PC-9 (cell line): ENCODE data around the gene HDDC3. TPM values are rescaled to one million over a fixed set of nuclear protein-coding genes. Genes with fewer than 3 reads are reported as not detected.

Source experiments
- BruUV-seq: library from RNA; stranded (reverse); fragments of 400-500 nt; replicated peaks from 2 replicates; lab custom pipeline; 2021; lab: Mats Ljungman, UMichigan
- CTCF ChIA-PET: fragments of 300-600 bp; sonication (Branson Sonifier 250); formaldehyde crosslinking; loops from one replicate; lab custom pipeline; 2022; ENCODE audit warnings: antibody characterized with exemption; lab: Charles Lee
- POLR2A ChIA-PET: fragments of 300-600 bp; sonication (Branson Sonifier 250); formaldehyde crosslinking; loops from one replicate; lab custom pipeline; 2022; ENCODE audit warnings: antibody characterized with exemption; ENCODE audit not compliant: unreplicated experiment; lab: Charles Lee
- DNase-seq, 2 experiments: peaks; one replicate each; pipeline versions ENCODE4 v3.0.0 to v3.0.0-alpha.2; 2015 to 2022; ENCODE audit warnings: mixed read lengths in 1 of 2
- H2AFZ ChIP-seq: fragments of 200-600 bp; sonication (generic); 2 replicates; pipeline ENCODE4 v1.8.1; 2017; ENCODE audit warnings: antibody characterized with exemption
- H3F3A ChIP-seq: fragments of 200-600 bp; sonication (generic); 2 replicates; pipeline ENCODE4 v1.8.1; 2017; ENCODE audit warnings: antibody characterized with exemption, mild to moderate bottlenecking, low read depth; ENCODE audit not compliant: insufficient read depth
- H3K27ac ChIP-seq: fragments of 200-600 bp; sonication (generic); 2 replicates; pipeline ENCODE4 v1.6.1; 2016; ENCODE audit warnings: mixed run types
- H3K27me3 ChIP-seq: fragments of 200-600 bp; sonication (generic); 2 replicates; pipeline ENCODE4 v1.6.1; 2016; ENCODE audit warnings: low read depth, mixed run types; ENCODE audit not compliant: insufficient read depth
- H3K36me3 ChIP-seq: fragments of 200-600 bp; sonication (generic); 2 replicates; pipeline ENCODE4 v1.6.1; 2016; ENCODE audit warnings: low read depth, mixed run types
- H3K4me1 ChIP-seq: fragments of 200-600 bp; sonication (generic); replicated peaks from 2 replicates; pipeline ENCODE4 v1.6.1; 2016; ENCODE audit warnings: mixed run types; ENCODE audit not compliant: insufficient read depth
- H3K4me2 ChIP-seq: fragments of 200-600 bp; sonication (generic); 2 replicates; pipeline ENCODE4 v1.6.1; 2017; ENCODE audit warnings: mixed run types
- H3K4me3 ChIP-seq: fragments of 200-600 bp; sonication (generic); 2 replicates; pipeline ENCODE4 v1.6.1; 2016; ENCODE audit warnings: mixed run types
- H3K79me2 ChIP-seq: fragments of 200-600 bp; sonication (generic); 2 replicates; pipeline ENCODE4 v1.6.1; 2017; ENCODE audit warnings: low read depth, mixed run types
- H3K9me2 ChIP-seq: fragments of 200-600 bp; sonication (generic); 2 replicates; pipeline ENCODE4 v1.8.1; 2017; ENCODE audit warnings: mild to moderate bottlenecking; ENCODE audit not compliant: insufficient read depth
- H3K9me3 ChIP-seq: fragments of 200-600 bp; sonication (generic); 2 replicates; pipeline ENCODE4 v1.8.1; 2016; ENCODE audit warnings: low read depth; ENCODE audit not compliant: insufficient read depth
- H4K20me1 ChIP-seq: fragments of 200-600 bp; sonication (generic); 2 replicates; pipeline ENCODE4 v1.8.1; 2017; ENCODE audit not compliant: insufficient read depth
- CTCF ChIP-seq: fragments of 200-600 bp; sonication (generic); conservative IDR thresholded peaks from 2 replicates; pipeline ENCODE4 v1.6.1; 2017; ENCODE audit warnings: mixed run types, antibody characterized with exemption, mild to moderate bottlenecking, moderate library complexity
- EZH2 ChIP-seq: fragments of 200-600 bp; sonication (generic); IDR thresholded peaks from 2 replicates; pipeline ENCODE4 v1.8.0; 2017; ENCODE audit warnings: antibody characterized with exemption, low read depth
- intact Hi-C: fragments of 100-400 bp; cut with micrococcal nuclease; formaldehyde crosslinking; loops from one replicate; pipeline ENCODE4 v1.10.0; 2022; ENCODE audit not compliant: unreplicated experiment
- total RNA-seq: library from RNA; stranded (reverse); gene quantifications from 2 replicates; pipeline ENCODE4 v1.2.3, GENCODE V29; 2021

HDDC3 gene
- total RNA-seq, 1 experiment from 2014 or later = 18.1 TPM

- intact Hi-C loops = no loop called here
- H3K9me3 ChIP-seq = no peaks in the 10 kb centered on the region
- H3K4me1 ChIP-seq = peaks cover 6% of the 10 kb centered on the region; the same call in 1 of the 2 replicates
- BruUV-seq = no TSS peak
- H3K4me2 ChIP-seq = no peak overlapping the region
- no peak overlapping the region for H2AFZ ChIP-seq
- no peak overlapping the region for H3K4me3 ChIP-seq
- H3K27me3 ChIP-seq = no peaks in the 10 kb centered on the region
- ChIA-PET CTCF (no interaction called here), POLR2A (no interaction called here)
- H3K9me2 ChIP-seq = no peaks in the 10 kb centered on the region
- no peak for DNase-seq
- peaks cover under 1% of the 10 kb centered on the region; the same call in 1 of the 2 replicates for H3K36me3 ChIP-seq
- H3K27ac ChIP-seq = no peak overlapping the region
- TF ChIP-seq CTCF (no peak), EZH2 (no peak)
- H4K20me1 ChIP-seq = no peaks in the 10 kb centered on the region
- no peaks in the 10 kb centered on the region for H3K79me2 ChIP-seq
- H3F3A ChIP-seq = no peaks in the 10 kb centered on the region
Observed at GRCh38 chr15:90946538-90946937, 14.2 kb upstream of the HDDC3 start.

GRCh38 chr15:90945091-90945490 is 12.7 kb upstream of the HDDC3 start:
- Histone ChIP-seq H3K4me2 (no peak overlapping the region), H3K27ac (no peak overlapping the region), H3K79me2 (no peaks in the 10 kb centered on the region), H3K4me1 (peaks cover 6% of the 10 kb centered on the region; the same call in 1 of the 2 replicates), H3K9me2 (no peaks in the 10 kb centered on the region), H3K4me3 (no peak overlapping the region), H4K20me1 (no peaks in the 10 kb centered on the region), H3K36me3 (peaks cover 9% of the 10 kb centered on the region), H3K9me3 (no peaks in the 10 kb centered on the region), H3F3A (no peaks in the 10 kb centered on the region), H2AFZ (no peak overlapping the region), H3K27me3 (no peaks in the 10 kb centered on the region)
- no peak for TF ChIP-seq EZH2
- no peak for TF ChIP-seq CTCF
- intact Hi-C loops = no loop called here
- no peak for DNase-seq
- POLR2A ChIA-PET = no interaction called here
- no TSS peak for BruUV-seq
- CTCF ChIA-PET = no interaction called here

- Histone ChIP-seq H3K4me1 (no peaks in the 10 kb centered on the region), H3F3A (no peaks in the 10 kb centered on the region), H3K27ac (no peak overlapping the region), H3K9me2 (no peaks in the 10 kb centered on the region), H3K9me3 (no peaks in the 10 kb centered on the region), H3K27me3 (no peaks in the 10 kb centered on the region), H3K79me2 (no peaks in the 10 kb centered on the region), H4K20me1 (no peaks in the 10 kb centered on the region), H3K4me2 (no peak overlapping the region), H3K36me3 (peaks cover 9% of the 10 kb centered on the region; the same call in 1 of the 2 replicates), H3K4me3 (no peak overlapping the region), H2AFZ (no peak overlapping the region)
- intact Hi-C loops = no loop called here
- BruUV-seq = no TSS peak
- TF ChIP-seq CTCF (no peak), EZH2 (no peak)
- ChIA-PET POLR2A (no interaction called here), CTCF (interaction anchor here (1.0 kb wide), 1 partner anchor 8 kb away, joined by 12 read pairs; the partner anchor contains the start of gene UNC45A)
- DNase-seq = no peak
Observed at GRCh38 chr15:90942354-90943120, 10.2 kb upstream of the HDDC3 start.
